DOHH2 (cell line): Measurements from ENCODE around the gene COMMD9.

Experiments
- EZH2phosphoT487 ChIP-seq: fragments of 200-600 bp; sonication (generic); IDR thresholded peaks from 2 replicates; pipeline ENCODE4 v1.6.1; 2017; ENCODE audit warnings: borderline replicate concordance, mild to moderate bottlenecking, antibody characterized with exemption, low read length, moderate library complexity, mixed read lengths
- TF ChIP-seq, protein P1 (sequence below): fragments of 200-600 bp; sonication (generic); IDR thresholded peaks from one replicate; pipeline ENCODE4 v1.5.1; 2014; ENCODE audit warnings: antibody characterized with exemption, mild to moderate bottlenecking, low read depth, low read length; ENCODE audit not compliant: poor library complexity, severe bottlenecking

GRCh38 chr11:36271794-36272407, 17.3 kb downstream of the COMMD9 start:
- TF ChIP-seq, protein P1, sequence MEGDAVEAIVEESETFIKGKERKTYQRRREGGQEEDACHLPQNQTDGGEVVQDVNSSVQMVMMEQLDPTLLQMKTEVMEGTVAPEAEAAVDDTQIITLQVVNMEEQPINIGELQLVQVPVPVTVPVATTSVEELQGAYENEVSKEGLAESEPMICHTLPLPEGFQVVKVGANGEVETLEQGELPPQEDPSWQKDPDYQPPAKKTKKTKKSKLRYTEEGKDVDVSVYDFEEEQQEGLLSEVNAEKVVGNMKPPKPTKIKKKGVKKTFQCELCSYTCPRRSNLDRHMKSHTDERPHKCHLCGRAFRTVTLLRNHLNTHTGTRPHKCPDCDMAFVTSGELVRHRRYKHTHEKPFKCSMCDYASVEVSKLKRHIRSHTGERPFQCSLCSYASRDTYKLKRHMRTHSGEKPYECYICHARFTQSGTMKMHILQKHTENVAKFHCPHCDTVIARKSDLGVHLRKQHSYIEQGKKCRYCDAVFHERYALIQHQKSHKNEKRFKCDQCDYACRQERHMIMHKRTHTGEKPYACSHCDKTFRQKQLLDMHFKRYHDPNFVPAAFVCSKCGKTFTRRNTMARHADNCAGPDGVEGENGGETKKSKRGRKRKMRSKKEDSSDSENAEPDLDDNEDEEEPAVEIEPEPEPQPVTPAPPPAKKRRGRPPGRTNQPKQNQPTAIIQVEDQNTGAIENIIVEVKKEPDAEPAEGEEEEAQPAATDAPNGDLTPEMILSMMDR, result no peak
- no peak for TF ChIP-seq EZH2phosphoT487
